ENCODE measurements around the gene WFDC11.
"Not testable (repeated sequence)": the region's sequence is repeated elsewhere in the genome, so short reads cannot be mapped to it uniquely, and the experiment has no call there.

The WFDC11 gene

DNA sequence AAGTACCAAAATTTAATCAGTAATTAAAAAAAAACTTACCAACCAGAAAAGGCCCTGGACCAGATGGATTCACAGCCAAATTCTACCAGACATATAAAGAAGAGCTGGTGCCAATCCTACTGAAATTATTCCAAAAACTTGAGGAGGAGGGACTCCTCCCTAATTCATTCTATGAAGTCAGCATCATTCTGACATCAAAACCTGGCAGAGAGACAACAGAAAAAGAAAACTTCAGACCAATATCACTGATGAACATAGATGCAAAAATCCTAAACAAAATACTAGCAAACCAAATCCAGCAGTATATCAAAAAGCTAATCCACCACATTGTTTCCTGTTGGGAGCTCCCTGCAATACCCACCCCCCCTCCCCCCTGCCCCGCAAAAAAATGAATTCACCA lies at the start of gene WFDC11:
TSS of gene WFDC11 (minus strand) at position 101 of the 400 bp plus-strand sequence. CDS start 19,639 bp downstream, outside the sequence.
- DNase-seq (ENCODE audit: low spot score): no peak

- DNase-seq (ENCODE audit: low spot score): not testable (repeated sequence)
These were observed 46.2 kb upstream of the WFDC11 start for GRCh38 chr20:45716141-45716688.

- DNase-seq (ENCODE audit: low spot score): no peak
These were observed 35.1 kb upstream of the WFDC11 start, which contains the start of gene WFDC10B for GRCh38 chr20:45704969-45705637. Gene WFDC10B (minus strand): TSS chr20:45705019. CDS start chr20:45685992, 19,027 bp downstream.

DNA sequence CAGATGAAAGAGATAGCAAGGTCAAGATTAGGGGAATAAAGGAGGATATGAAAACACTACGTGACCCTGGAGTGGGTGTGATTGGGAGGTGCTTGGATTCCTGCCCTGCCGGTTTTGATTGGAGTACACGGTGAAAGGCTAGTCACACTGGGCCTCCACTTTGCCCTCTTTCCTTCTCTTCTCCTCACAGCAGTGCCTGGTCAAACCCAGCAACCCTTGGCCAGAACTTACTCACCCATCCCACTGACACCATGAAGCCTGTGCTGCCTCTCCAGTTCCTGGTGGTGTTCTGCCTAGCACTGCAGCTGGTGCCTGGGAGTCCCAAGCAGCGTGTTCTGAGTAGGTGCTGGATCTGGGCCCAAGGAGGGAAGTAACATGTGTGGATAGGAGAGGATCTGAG lies 31.8 kb upstream of the WFDC11 start, which contains the start of gene WFDC13:
TSS of gene WFDC13 (plus strand) at position 166 of the 400 bp plus-strand sequence. CDS start at position 252, 86 bp downstream.
- DNase-seq (ENCODE audit: low spot score): no peak

DNA sequence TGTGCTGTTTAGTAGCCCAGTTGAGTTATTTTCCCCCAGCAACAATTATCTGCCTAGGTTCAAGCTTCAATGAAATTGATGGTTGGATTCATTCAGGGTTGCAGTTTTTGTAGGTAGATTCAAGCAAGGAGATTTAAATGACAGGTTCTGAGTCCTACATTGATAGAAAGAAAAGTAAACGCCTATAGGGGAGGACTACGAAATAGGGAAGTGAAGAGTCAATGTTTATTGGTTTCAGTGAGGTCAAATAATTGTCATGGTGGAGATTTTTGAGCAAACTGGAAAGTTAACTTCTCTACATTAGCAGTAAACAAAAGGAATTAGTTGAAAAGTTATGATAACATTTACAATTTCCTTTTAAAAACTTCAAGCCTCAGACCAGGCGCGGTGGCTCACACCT lies 31.1 kb upstream of the WFDC11 start:
- no peak for DNase-seq (ENCODE audit: low spot score)

GRCh38 chr20:45695496-45695895 lies 25.5 kb upstream of the WFDC11 start:
- no peak for DNase-seq (ENCODE audit: low spot score)

DNA sequence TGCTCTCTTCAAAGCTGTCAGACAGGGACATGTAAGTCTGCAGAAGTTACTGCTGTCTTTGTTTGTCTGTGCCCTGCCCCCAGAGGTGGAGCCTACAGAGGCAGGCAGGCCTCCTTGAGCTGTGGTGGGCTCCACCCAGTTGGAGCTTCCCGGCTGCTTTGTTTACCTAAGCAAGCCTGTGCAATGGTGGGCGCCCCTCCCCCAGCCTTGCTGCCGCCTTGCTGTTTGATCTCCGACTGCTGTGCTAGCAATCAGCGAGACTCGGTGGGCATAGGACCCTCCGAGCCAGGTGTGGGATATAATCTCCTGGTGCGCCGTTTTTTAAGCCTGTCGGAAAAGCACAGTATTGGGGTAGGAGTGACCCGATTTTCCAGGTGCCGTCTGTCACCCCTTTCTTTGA lies 23.3 kb upstream of the WFDC11 start:
- DNase-seq (ENCODE audit: low spot score): not testable (repeated sequence)

DNA sequence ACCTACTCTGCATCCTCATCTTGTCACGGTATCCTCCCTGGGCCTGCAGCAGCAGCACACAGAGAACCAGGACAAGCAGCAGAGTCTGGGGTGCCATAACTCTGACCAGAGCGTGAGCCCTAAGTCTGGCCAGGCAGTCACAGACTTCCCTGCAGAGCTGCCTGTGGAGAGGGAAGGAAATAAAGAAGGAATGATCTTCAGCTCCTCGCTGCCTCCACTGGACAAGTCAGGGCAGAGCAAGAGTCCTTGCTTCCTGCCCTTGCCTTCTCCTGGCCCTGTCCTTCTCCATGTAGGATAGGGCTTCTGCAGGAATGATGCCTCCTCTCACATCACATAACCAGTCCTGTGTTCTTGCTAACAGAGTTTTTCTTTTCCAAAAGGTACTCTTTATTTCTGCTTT lies 15.9 kb upstream of the WFDC11 start:
- peak; percentile 13 for DNase-seq (ENCODE audit: low spot score)

GRCh38 chr20:45679650-45680049 lies 9.6 kb upstream of the WFDC11 start:
- DNase-seq (ENCODE audit: low spot score): no peak

DNA sequence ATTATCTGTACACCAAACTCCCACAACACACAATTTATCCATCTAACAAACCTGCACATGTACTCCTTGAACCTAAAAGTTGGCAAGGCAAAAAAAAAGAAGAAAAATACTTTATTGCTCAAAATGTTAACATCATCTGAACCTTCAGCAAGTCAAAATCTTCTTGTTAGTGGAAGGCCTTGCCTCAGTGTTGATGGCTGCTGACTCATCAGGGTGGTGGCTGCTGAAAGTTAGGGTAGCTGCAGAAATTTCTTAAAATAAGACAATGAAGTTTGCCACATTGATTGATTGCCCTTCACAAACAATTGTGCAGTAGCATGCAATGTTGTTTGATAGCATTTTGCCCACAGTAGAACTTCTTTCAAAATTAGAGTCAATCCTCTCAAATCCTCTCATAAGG lies 2.7 kb upstream of the WFDC11 start:
- no peak for DNase-seq (ENCODE audit: low spot score)

GRCh38 chr20:45657038-45657437 lies 13.0 kb downstream of the WFDC11 start:
- not testable (repeated sequence) for DNase-seq (ENCODE audit: low spot score)

DNA sequence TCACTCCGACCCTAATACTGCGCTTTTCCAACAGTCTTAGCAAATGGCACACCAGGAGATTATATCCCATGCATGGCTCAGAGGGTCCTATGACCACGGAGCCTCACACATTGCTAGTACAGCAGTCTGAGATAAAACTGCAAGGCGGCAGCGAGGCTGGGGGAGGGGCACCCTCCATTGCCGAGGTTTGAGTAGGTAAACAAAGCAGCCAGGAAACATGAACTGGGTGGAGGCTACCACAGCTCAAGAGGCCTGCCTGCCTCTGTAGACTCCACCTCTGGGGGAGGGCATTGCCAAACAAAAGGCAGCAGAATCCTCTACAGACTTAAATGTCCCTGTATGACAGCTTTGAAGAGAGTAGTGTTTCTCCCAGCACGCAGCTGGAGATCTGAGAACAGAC lies 18.3 kb downstream of the WFDC11 start:
- DNase-seq (ENCODE audit: low spot score): not testable (repeated sequence)

GRCh38 chr20:45649312-45649863 lies 20.7 kb downstream of the WFDC11 start:
- no peak for DNase-seq (ENCODE audit: low spot score)

DNA sequence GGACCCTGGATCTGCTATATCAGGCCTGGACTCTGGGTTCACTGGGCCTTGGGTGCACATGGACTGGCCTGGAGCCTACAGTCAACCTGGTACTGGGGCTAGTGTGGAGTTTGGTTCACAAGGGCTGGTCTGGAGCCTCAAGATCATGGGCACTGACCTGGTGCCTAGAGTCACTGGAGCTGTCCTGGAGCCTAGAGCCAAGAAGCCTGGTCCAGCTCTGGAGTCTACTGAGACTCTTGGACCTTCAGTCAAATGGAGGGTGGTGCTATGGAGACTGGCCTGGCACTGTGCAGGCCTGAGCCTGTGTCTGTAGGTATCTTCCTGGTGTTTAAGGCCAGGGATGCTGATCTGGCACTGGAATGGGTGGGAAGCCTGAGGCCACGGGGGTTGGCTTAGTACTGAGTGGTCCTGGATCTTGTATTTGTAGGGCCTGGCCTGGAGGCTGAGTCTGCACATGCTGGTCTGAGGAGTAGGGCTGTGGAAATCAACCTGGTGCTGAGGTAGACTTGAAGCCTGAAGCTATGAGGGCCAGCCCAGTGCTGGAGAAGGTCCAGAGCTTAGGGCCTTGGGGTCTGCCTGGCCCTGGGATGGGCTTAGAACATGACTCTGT lies 22.5 kb downstream of the WFDC11 start:
- DNase-seq (ENCODE audit: low spot score): no peak

DNA sequence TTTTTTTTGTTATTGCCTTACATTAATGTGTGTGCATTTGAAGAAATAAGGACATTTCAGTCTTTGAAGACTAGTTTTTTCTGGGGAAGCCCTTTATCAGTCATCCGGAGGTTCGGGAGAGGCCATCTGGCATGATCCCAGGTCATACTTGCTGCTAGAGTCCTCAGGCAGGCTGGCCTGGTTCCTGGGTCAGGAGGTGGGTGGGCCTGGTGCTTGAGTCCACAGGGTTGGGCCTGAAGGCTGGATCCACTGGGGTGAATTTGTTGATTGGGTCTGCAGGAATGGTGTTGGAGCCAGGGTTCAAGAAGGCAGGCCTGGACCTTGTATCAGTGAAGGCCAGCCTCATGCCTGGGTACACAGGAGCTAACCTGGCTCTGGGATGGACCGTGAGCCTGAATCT lies 23.2 kb downstream of the WFDC11 start:
- no peak for DNase-seq (ENCODE audit: low spot score)

- DNase-seq (ENCODE audit: low spot score): not testable (repeated sequence)
These were observed 24.2 kb downstream of the WFDC11 start for GRCh38 chr20:45645869-45646268.

DNA sequence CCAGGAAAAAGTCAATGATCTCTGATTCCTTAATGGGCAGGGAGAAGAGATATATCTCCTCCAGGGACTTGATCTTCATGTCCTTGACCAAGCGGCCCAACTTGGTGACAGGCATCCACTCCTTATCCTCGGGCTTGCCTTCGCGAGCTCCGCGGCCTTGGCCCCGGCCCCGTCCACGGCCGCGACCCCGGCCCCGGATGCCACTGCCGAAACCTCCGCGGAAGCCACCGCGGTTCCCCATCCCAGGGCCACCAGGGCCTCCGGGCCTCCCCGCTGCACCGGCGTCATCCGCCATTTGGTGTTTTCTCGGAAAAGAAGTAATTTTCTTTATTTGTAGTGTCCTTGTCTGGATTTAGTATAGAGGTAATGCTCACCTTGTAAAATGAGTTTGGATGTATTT lies 29.0 kb downstream of the WFDC11 start:
- not testable (repeated sequence) for DNase-seq (ENCODE audit: low spot score)

GRCh38 chr20:45639687-45640086 lies 30.4 kb downstream of the WFDC11 start:
- DNase-seq (ENCODE audit: low spot score): no peak

DNA sequence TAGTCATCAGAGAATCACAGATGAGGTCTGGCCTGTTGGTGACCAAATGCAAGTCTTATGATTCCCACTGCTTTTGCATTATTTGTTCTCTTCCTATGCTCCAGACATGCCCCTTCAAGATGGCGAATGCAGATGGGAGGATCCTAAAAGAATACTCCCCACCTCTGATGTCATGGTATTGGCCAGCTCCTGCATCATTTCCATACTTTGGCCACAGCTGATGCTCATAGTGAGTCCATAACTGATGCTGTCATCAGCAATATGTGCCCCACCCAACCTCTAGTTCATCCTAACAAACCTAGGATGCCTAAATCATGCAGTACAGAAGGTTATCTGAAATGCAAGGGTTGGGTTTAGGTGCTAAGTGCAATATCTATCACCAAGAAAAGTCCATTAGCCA lies 33.5 kb downstream of the WFDC11 start:
- DNase-seq (ENCODE audit: low spot score): no peak

- DNase-seq (ENCODE audit: low spot score): no peak
These were observed 38.9 kb downstream of the WFDC11 start, which contains the start of gene WFDC9 for GRCh38 chr20:45631184-45631583. Gene WFDC9 (minus strand): TSS chr20:45631284. CDS start chr20:45610181, 21,103 bp downstream.

GRCh38 chr20:45630371-45630770 lies 39.7 kb downstream of the WFDC11 start:
- no peak for DNase-seq (ENCODE audit: low spot score)

GRCh38 chr20:45629496-45630100 lies 40.4 kb downstream of the WFDC11 start, which contains the start of gene WFDC10A:
Gene WFDC10A (plus strand): TSS chr20:45629739. CDS start chr20:45629814, 75 bp downstream.
- peak; percentile 74 for DNase-seq (ENCODE audit: low spot score)
